Thyroid gland (tissue), 4 donors: ENCODE results near the gene BBS9. TPM values are rescaled to one million over a fixed set of nuclear protein-coding genes. Genes with fewer than 3 reads are reported as not detected.
A peak's percentile ranks its signal among the peaks of the same experiment; 100 is the strongest.

Experiments
- DNase-seq, 2 donors: peaks; one replicate each; pipeline ENCODE4 v3.0.0-alpha.2; 2019
- H3K27ac ChIP-seq, 3 donors: fragments of 200-600 bp; sonication (generic); 1 replicate in 2 of 3; 2 replicates in 1 of 3; pipeline ENCODE4 v1.5.1; 2016 to 2019; ENCODE audit warnings: mild to moderate bottlenecking in 1 of 3, moderate library complexity in 1 of 3
- H3K27me3 ChIP-seq: fragments of 200-600 bp; sonication (generic); one replicate; pipeline ENCODE4 v1.5.1; 2019
- H3K36me3 ChIP-seq, 2 donors: fragments of 200-600 bp; sonication (generic); one replicate each; pipeline ENCODE4 v1.5.1; 2016 to 2019
- H3K4me1 ChIP-seq, 2 donors: fragments of 200-600 bp; sonication (generic); one replicate each; pipeline ENCODE4 v1.5.1; 2017 to 2019
- H3K4me3 ChIP-seq, 3 donors: fragments of 200-600 bp; sonication (generic); replicated peaks in 1 of 3; 1 replicate in 2 of 3; 2 replicates in 1 of 3; pipeline ENCODE4 v1.5.1; 2016; ENCODE audit warnings: mild to moderate bottlenecking in 1 of 3
- H3K9me3 ChIP-seq: fragments of 200-600 bp; sonication (generic); one replicate; pipeline ENCODE4 v1.5.1; 2017
- CTCF ChIP-seq, 6 experiments: fragments of 200-600 bp in 3 of 6; fragments of 450-650 bp in 3 of 6; sonication (generic) in 3 of 6; IDR thresholded peaks; one replicate each; pipeline ENCODE4 v1.5.1; 2016 to 2019; ENCODE audit warnings: antibody characterized with exemption in 6 of 6, mild to moderate bottlenecking in 2 of 6, inconsistent platforms in 1 of 6, moderate library complexity in 1 of 6
- POLR2A ChIP-seq, 2 donors: fragments of 450-650 bp; IDR thresholded peaks; one replicate each; pipeline ENCODE4 v1.6.1; 2017; ENCODE audit warnings: antibody characterized with exemption in 2 of 2, mild to moderate bottlenecking in 2 of 2, moderate library complexity in 1 of 2
- WGBS, 2 donors: methylation state at CpG; one replicate each; pipeline ENCODE4 v1.1.5; 2017; 5-methylcytosine and 5-hydroxymethylcytosine counted together
- intact Hi-C: fragments of 100-400 bp; cut with DNase I; formaldehyde crosslinking; loops from one replicate; pipeline ENCODE4 v1.15.1; 2023
- total RNA-seq, 4 donors: library from RNA; depleted of rRNA; stranded (reverse); fragments of >200 nt; gene quantifications; one replicate each; pipeline ENCODE4 v1.2.3, GENCODE V29; 2016

Gene BBS9
- total RNA-seq, 4 donors from 2014 or later = 59.2 to 84.8 (median 73.1) TPM

GRCh38 chr7:33142585-33142984, 13.2 kb downstream of the BBS9 start:
- Histone ChIP-seq H3K4me1 (no peaks in the 10 kb centered on the region), H3K9me3 (no peaks in the 10 kb centered on the region), H3K27me3 (no peaks in the 10 kb centered on the region), H3K27ac (no peak overlapping the region), H3K4me3 (no peak overlapping the region), H3K36me3 (no peaks in the 10 kb centered on the region)
- no peak for TF ChIP-seq CTCF (IDR thresholded peaks at IDR 0.05)
- no peak for TF ChIP-seq POLR2A (IDR thresholded peaks at IDR 0.05)
- no peak for DNase-seq
- 94 to 95% methylated on average over 1 of the region's 1 CpG for WGBS, 2 donors
- intact Hi-C loops = no loop called here

- no peak for DNase-seq
Measured at GRCh38 chr7:33143996-33144718, 14.8 kb downstream of the BBS9 start.

GRCh38 chr7:33145156-33145555, 15.8 kb downstream of the BBS9 start:
- H3K27me3 ChIP-seq = no peaks in the 10 kb centered on the region
- no peak for DNase-seq
- no peak overlapping the region for H3K27ac ChIP-seq
- no peaks in the 10 kb centered on the region for H3K4me1 ChIP-seq
- no peak for TF ChIP-seq POLR2A (IDR thresholded peaks at IDR 0.05)
- no peak for TF ChIP-seq CTCF (IDR thresholded peaks at IDR 0.05)
- intact Hi-C loops = no loop called here
- H3K9me3 ChIP-seq = no peaks in the 10 kb centered on the region
- H3K4me3 ChIP-seq = no peak overlapping the region
- H3K36me3 ChIP-seq = no peaks in the 10 kb centered on the region
- WGBS, 2 donors = 93 to 97% methylated on average over 5 of the region's 5 CpGs

More at GRCh38 chr7:33143996-33144718, 14.8 kb downstream of the BBS9 start:
- WGBS, 2 donors = 74 to 78% methylated on average over 4 of the region's 4 CpGs
- intact Hi-C loops = no loop called here
- Histone ChIP-seq H3K4me1 (no peaks in the 10 kb centered on the region), H3K9me3 (no peaks in the 10 kb centered on the region), H3K27ac (no peak overlapping the region), H3K4me3 (no peak overlapping the region), H3K27me3 (no peaks in the 10 kb centered on the region), H3K36me3 (no peaks in the 10 kb centered on the region)
- no peak for TF ChIP-seq CTCF (IDR thresholded peaks at IDR 0.05)
- no peak for TF ChIP-seq POLR2A (IDR thresholded peaks at IDR 0.05)

- 92 to 94% methylated on average over 3 of the region's 3 CpGs for WGBS, 2 donors
- Histone ChIP-seq H3K4me3 (no peak overlapping the region), H3K9me3 (no peaks in the 10 kb centered on the region), H3K4me1 (peaks cover 11 to 22% of the 10 kb centered on the region in 2 donors), H3K36me3 (no peaks in the 10 kb centered on the region), H3K27ac (no peak overlapping the region), H3K27me3 (no peaks in the 10 kb centered on the region)
- DNase-seq = no peak
- TF ChIP-seq CTCF (IDR thresholded peaks at IDR 0.05) = no peak
- TF ChIP-seq POLR2A (IDR thresholded peaks at IDR 0.05) = no peak
- intact Hi-C loops = no loop called here
Measured at GRCh38 chr7:33152087-33152486, 22.7 kb downstream of the BBS9 start.

GRCh38 chr7:33155811-33156210, 26.4 kb downstream of the BBS9 start:
- H3K4me1 ChIP-seq = peaks cover 17 to 34% of the 10 kb centered on the region in 2 donors
- peak in 1 of 2 donors; percentile 4 for DNase-seq
- WGBS, 2 donors = 32 to 38% methylated on average over 2 of the region's 2 CpGs
- H3K27me3 ChIP-seq = no peaks in the 10 kb centered on the region
- no peak overlapping the region for H3K4me3 ChIP-seq
- intact Hi-C loops = no loop called here
- H3K27ac ChIP-seq = peak overlapping the region; percentile 44 to 61 (median 45)
- H3K36me3 ChIP-seq = no peaks in the 10 kb centered on the region
- TF ChIP-seq CTCF (IDR thresholded peaks at IDR 0.05) (no peak), POLR2A (IDR thresholded peaks at IDR 0.05) (no peak)
- H3K9me3 ChIP-seq = no peaks in the 10 kb centered on the region
